ENCODE data around the gene BBS4. TPM values are rescaled to one million over a fixed set of nuclear protein-coding genes. Genes with fewer than 3 reads are reported as not detected.
"Not testable (repeated sequence)": the region's sequence is repeated elsewhere in the genome, so short reads cannot be mapped to it uniquely, and the experiment has no call there.

BBS4 gene
- total RNA-seq, result 10 to 100 TPM; 10.0 to 13.1 TPM

- H3K4me1 Mint-ChIP-seq, result peaks cover 18% of the 10 kb centered on the region
- POLR2A ChIA-PET, result no interaction called here
Measured at GRCh38 chr15:72685925-72686794, at the start of gene BBS4, which contains the start of gene HIGD2B. Gene BBS4, plus strand, starts transcription at chr15:72686207. Its CDS starts 21 bp downstream, at chr15:72686228. Gene HIGD2B, minus strand, starts transcription at chr15:72686182. Its CDS starts 9,808 bp downstream, at chr15:72676374.

GRCh38 chr15:72636519-72637282 is 49.3 kb upstream of the BBS4 start:
- POLR2A ChIA-PET; H3K9me3 Mint-ChIP-seq; H3K27me3 Mint-ChIP-seq; H3K4me1 Mint-ChIP-seq; CTCF ChIA-PET; H3K36me3 Mint-ChIP-seq (ENCODE audit: low read depth): not testable (repeated sequence)
- DNase-seq, result peak; percentile 62
- Mint-ChIP-seq H3K4me3 (peak overlapping the region; percentile 75), H3K27ac (peak overlapping the region; percentile 84)

More at GRCh38 chr15:72685925-72686794, at the start of gene BBS4, which contains the start of gene HIGD2B:
- Mint-ChIP-seq H3K27me3 (no peaks in the 10 kb centered on the region), H3K27ac (peak within 1 kb of the TSS; percentile 97), H3K36me3 (ENCODE audit: low read depth) (peaks cover 4% of the 10 kb centered on the region), H3K9me3 (no peaks in the 10 kb centered on the region), H3K4me3 (peak within 1 kb of the TSS; percentile 91)
- DNase-seq, result peak; percentile 91
- CTCF ChIA-PET, result interaction anchor here (0.6 to 1.8 kb wide), 4 partner anchors 9 to 36 kb away, joined by 3 to 8 read pairs (median 4); no protein-coding TSS in a partner anchor

GRCh38 chr15:72639759-72640483 is 46.1 kb upstream of the BBS4 start:
- CTCF ChIA-PET; H3K27me3 Mint-ChIP-seq; H3K4me3 Mint-ChIP-seq; DNase-seq; H3K27ac Mint-ChIP-seq; H3K36me3 Mint-ChIP-seq (ENCODE audit: low read depth); H3K4me1 Mint-ChIP-seq; POLR2A ChIA-PET; H3K9me3 Mint-ChIP-seq: not testable (repeated sequence)

- H3K4me3 Mint-ChIP-seq; H3K9me3 Mint-ChIP-seq; H3K36me3 Mint-ChIP-seq (ENCODE audit: low read depth): not testable (repeated sequence)
Measured at GRCh38 chr15:72642271-72642670, 43.7 kb upstream of the BBS4 start.

GRCh38 chr15:72648631-72649253 is 37.3 kb upstream of the BBS4 start:
- H3K9me3 Mint-ChIP-seq; H3K36me3 Mint-ChIP-seq (ENCODE audit: low read depth); DNase-seq; POLR2A ChIA-PET; H3K4me3 Mint-ChIP-seq; H3K4me1 Mint-ChIP-seq; H3K27ac Mint-ChIP-seq; H3K27me3 Mint-ChIP-seq; CTCF ChIA-PET: not testable (repeated sequence)

More at GRCh38 chr15:72642271-72642670, 43.7 kb upstream of the BBS4 start:
- CTCF ChIA-PET, DNase-seq, H3K4me1 Mint-ChIP-seq, POLR2A ChIA-PET, H3K27ac Mint-ChIP-seq, H3K27me3 Mint-ChIP-seq: not testable (repeated sequence)

- H3K4me3 Mint-ChIP-seq; CTCF ChIA-PET; DNase-seq; H3K9me3 Mint-ChIP-seq; H3K36me3 Mint-ChIP-seq (ENCODE audit: low read depth); POLR2A ChIA-PET; H3K27ac Mint-ChIP-seq; H3K4me1 Mint-ChIP-seq; H3K27me3 Mint-ChIP-seq: not testable (repeated sequence)
Measured at GRCh38 chr15:72654397-72654796, 31.6 kb upstream of the BBS4 start, which contains the start of gene GOLGA6B. Gene GOLGA6B, plus strand, starts transcription at chr15:72654697. Its CDS starts 41 bp downstream, at chr15:72654738.

GRCh38 chr15:72656014-72656413 is 30.0 kb upstream of the BBS4 start:
- H3K4me3 Mint-ChIP-seq, result not testable (repeated sequence)

GRCh38 chr15:72661081-72661480 is 24.9 kb upstream of the BBS4 start:
- H3K27ac Mint-ChIP-seq; CTCF ChIA-PET; DNase-seq; H3K9me3 Mint-ChIP-seq; H3K4me3 Mint-ChIP-seq; H3K27me3 Mint-ChIP-seq; POLR2A ChIA-PET; H3K4me1 Mint-ChIP-seq; H3K36me3 Mint-ChIP-seq (ENCODE audit: low read depth): not testable (repeated sequence)

More at GRCh38 chr15:72656014-72656413, 30.0 kb upstream of the BBS4 start:
- POLR2A ChIA-PET; H3K9me3 Mint-ChIP-seq; H3K27ac Mint-ChIP-seq; H3K27me3 Mint-ChIP-seq; DNase-seq; CTCF ChIA-PET; H3K4me1 Mint-ChIP-seq; H3K36me3 Mint-ChIP-seq (ENCODE audit: low read depth): not testable (repeated sequence)

GRCh38 chr15:72663931-72664330 is 22.1 kb upstream of the BBS4 start:
- H3K9me3 Mint-ChIP-seq; H3K27me3 Mint-ChIP-seq; H3K4me1 Mint-ChIP-seq; H3K4me3 Mint-ChIP-seq; CTCF ChIA-PET; H3K36me3 Mint-ChIP-seq (ENCODE audit: low read depth); DNase-seq; POLR2A ChIA-PET; H3K27ac Mint-ChIP-seq: not testable (repeated sequence)

- H3K27ac Mint-ChIP-seq; H3K36me3 Mint-ChIP-seq (ENCODE audit: low read depth); CTCF ChIA-PET; POLR2A ChIA-PET; DNase-seq; H3K9me3 Mint-ChIP-seq; H3K4me1 Mint-ChIP-seq; H3K4me3 Mint-ChIP-seq; H3K27me3 Mint-ChIP-seq: not testable (repeated sequence)
Measured at GRCh38 chr15:72665706-72666105, 20.3 kb upstream of the BBS4 start.

- DNase-seq; H3K4me3 Mint-ChIP-seq; H3K27ac Mint-ChIP-seq; H3K4me1 Mint-ChIP-seq; H3K36me3 Mint-ChIP-seq (ENCODE audit: low read depth); POLR2A ChIA-PET; CTCF ChIA-PET; H3K9me3 Mint-ChIP-seq: not testable (repeated sequence)
- peaks cover 10% of the 10 kb centered on the region for H3K27me3 Mint-ChIP-seq
Measured at GRCh38 chr15:72669803-72670202, 16.2 kb upstream of the BBS4 start.

- H3K36me3 Mint-ChIP-seq (ENCODE audit: low read depth); H3K4me3 Mint-ChIP-seq; H3K27ac Mint-ChIP-seq; H3K4me1 Mint-ChIP-seq; H3K9me3 Mint-ChIP-seq; POLR2A ChIA-PET: not testable (repeated sequence)
- peak; percentile 77 for DNase-seq
- CTCF ChIA-PET, result interaction anchor here (0.5 to 1.5 kb wide), 7 partner anchors 10 to 444 kb away, joined by 3 to 7 read pairs (median 3); no protein-coding TSS in a partner anchor
- peaks cover 10% of the 10 kb centered on the region for H3K27me3 Mint-ChIP-seq
Measured at GRCh38 chr15:72670656-72671352, 15.2 kb upstream of the BBS4 start.

Measured in activated CD4-positive, alpha-beta T cell treated with anti-CD3 and anti-CD28 coated beads, Interleukin-2, amount 10 ng/mL, durations not matched to agents 7 days and 5 days (primary cell).